Tibial nerve (tissue), 4 donors: ENCODE results near the gene NR1H4. TPM values are rescaled to one million over a fixed set of nuclear protein-coding genes. Genes with fewer than 3 reads are reported as not detected.

Experiments
- DNase-seq, 2 donors: peaks; one replicate each; pipeline ENCODE4 v3.0.0-alpha.2; 2019; ENCODE audit warnings: low spot score in 2 of 2
- H3K27ac ChIP-seq, 4 donors: fragments of 200-600 bp; sonication (generic) in 3 of 4; one replicate each; pipeline ENCODE4 v1.5.1; 2017 to 2019; ENCODE audit warnings: mild to moderate bottlenecking in 1 of 4
- H3K27me3 ChIP-seq, 2 donors: fragments of 200-600 bp; sonication (generic) in 1 of 2; one replicate each; pipeline versions ENCODE4 v1.5.1 to v1.6.0; 2017 to 2019
- H3K36me3 ChIP-seq, 3 donors: fragments of 200-600 bp; sonication (generic); one replicate each; pipeline ENCODE4 v1.5.1; 2018 to 2019
- H3K4me1 ChIP-seq, 4 donors: fragments of 200-600 bp; sonication (generic) in 3 of 4; one replicate each; pipeline ENCODE4 v1.5.1; 2017 to 2019
- H3K4me3 ChIP-seq, 4 donors: fragments of 200-600 bp; sonication (generic) in 3 of 4; one replicate each; pipeline ENCODE4 v1.5.1; 2017 to 2019; ENCODE audit warnings: mild to moderate bottlenecking in 1 of 4, moderate library complexity in 1 of 4
- H3K9me3 ChIP-seq, 4 donors: fragments of 200-600 bp; sonication (generic) in 3 of 4; one replicate each; pipeline ENCODE4 v1.5.1; 2017 to 2019
- CTCF ChIP-seq, 5 experiments: fragments of 200-600 bp in 3 of 5; fragments of 450-650 bp in 2 of 5; sonication (generic) in 3 of 5; IDR thresholded peaks; one replicate each; pipeline ENCODE4 v1.5.1; 2016 to 2019; ENCODE audit warnings: antibody characterized with exemption in 5 of 5, mild to moderate bottlenecking in 3 of 5, moderate library complexity in 2 of 5
- EP300 ChIP-seq, 2 donors: sonication (generic); formaldehyde crosslinking; IDR thresholded peaks; one replicate each; pipeline ENCODE4 v1.6.1; 2017; ENCODE audit warnings: antibody characterized with exemption in 2 of 2, mild to moderate bottlenecking in 1 of 2
- POLR2A ChIP-seq, 2 donors: fragments of 450-650 bp; IDR thresholded peaks; one replicate each; pipeline ENCODE4 v1.6.1; 2017; ENCODE audit warnings: antibody characterized with exemption in 2 of 2, mild to moderate bottlenecking in 2 of 2, moderate library complexity in 2 of 2
- WGBS, 2 donors: methylation state at CpG; one replicate each; pipeline ENCODE4 v1.1.5; 2018; 5-methylcytosine and 5-hydroxymethylcytosine counted together
- total RNA-seq, 4 donors: library from RNA; depleted of rRNA; stranded (reverse); fragments of >200 nt; gene quantifications; one replicate each; pipeline ENCODE4 v1.1.0, GENCODE V29; 2016

NR1H4 gene
- total RNA-seq, 4 donors from 2014 or later: not detected

- 29 to 34% methylated on average over 3 of the region's 3 CpGs for WGBS, 2 donors
- TF ChIP-seq CTCF (IDR thresholded peaks at IDR 0.05) (no peak), POLR2A (IDR thresholded peaks at IDR 0.05) (no peak), EP300 (IDR thresholded peaks at IDR 0.05) (no peak)
- DNase-seq: no peak
Observed at GRCh38 chr12:100489251-100489820, 15.7 kb downstream of the NR1H4 start.

GRCh38 chr12:100490056-100490455 is 16.4 kb downstream of the NR1H4 start:
- Histone ChIP-seq H3K27ac (peak overlapping the region in 2 of 4 donors; percentile 26 to 27), H3K4me3 (no peak overlapping the region), H3K36me3 (no peaks in the 10 kb centered on the region), H3K9me3 (no peaks in the 10 kb centered on the region), H3K27me3 (no peaks in the 10 kb centered on the region), H3K4me1 (peaks cover 0 to 13% (median 4%) of the 10 kb centered on the region in 4 donors)
- DNase-seq: no peak
- WGBS, 2 donors: 27 to 54% methylated on average over 1 of the region's 1 CpG
- TF ChIP-seq CTCF (IDR thresholded peaks at IDR 0.05) (no peak), POLR2A (IDR thresholded peaks at IDR 0.05) (no peak), EP300 (IDR thresholded peaks at IDR 0.05) (no peak)

More at GRCh38 chr12:100489251-100489820, 15.7 kb downstream of the NR1H4 start:
- Histone ChIP-seq H3K9me3 (no peaks in the 10 kb centered on the region), H3K4me3 (no peak overlapping the region), H3K27ac (peak overlapping the region in 2 of 4 donors; percentile 26 to 27), H3K27me3 (no peaks in the 10 kb centered on the region), H3K4me1 (peaks cover 0 to 13% (median 4%) of the 10 kb centered on the region in 4 donors), H3K36me3 (no peaks in the 10 kb centered on the region)

GRCh38 chr12:100491104-100491503 is 17.4 kb downstream of the NR1H4 start:
- Histone ChIP-seq H3K4me3 (no peak overlapping the region), H3K9me3 (no peaks in the 10 kb centered on the region), H3K27me3 (no peaks in the 10 kb centered on the region), H3K27ac (no peak overlapping the region), H3K4me1 (peaks cover 0 to 13% (median 4%) of the 10 kb centered on the region in 4 donors), H3K36me3 (no peaks in the 10 kb centered on the region)
- DNase-seq: no peak
- WGBS, 2 donors: 72 to 78% methylated on average over 4 of the region's 4 CpGs
- TF ChIP-seq CTCF (IDR thresholded peaks at IDR 0.05): no peak
- TF ChIP-seq POLR2A (IDR thresholded peaks at IDR 0.05): no peak
- TF ChIP-seq EP300 (IDR thresholded peaks at IDR 0.05): no peak

GRCh38 chr12:100493396-100494012 is 19.8 kb downstream of the NR1H4 start:
- 78 to 85% methylated on average over 6 of the region's 6 CpGs for WGBS, 2 donors
- no peaks in the 10 kb centered on the region for H3K9me3 ChIP-seq
- no peak for TF ChIP-seq CTCF (IDR thresholded peaks at IDR 0.05)
- no peak for TF ChIP-seq EP300 (IDR thresholded peaks at IDR 0.05)
- no peak for TF ChIP-seq POLR2A (IDR thresholded peaks at IDR 0.05)

GRCh38 chr12:100494026-100494425 is 20.4 kb downstream of the NR1H4 start:
- peaks cover 0 to 10% (median 4%) of the 10 kb centered on the region in 4 donors for H3K4me1 ChIP-seq
- TF ChIP-seq EP300 (IDR thresholded peaks at IDR 0.05): no peak
- TF ChIP-seq POLR2A (IDR thresholded peaks at IDR 0.05): no peak
- TF ChIP-seq CTCF (IDR thresholded peaks at IDR 0.05): no peak
- H3K27me3 ChIP-seq: no peaks in the 10 kb centered on the region
- 93 to 95% methylated on average over 2 of the region's 2 CpGs for WGBS, 2 donors
- H3K9me3 ChIP-seq: no peaks in the 10 kb centered on the region
- no peak overlapping the region for H3K27ac ChIP-seq
- H3K36me3 ChIP-seq: no peaks in the 10 kb centered on the region
- DNase-seq: no peak
- no peak overlapping the region for H3K4me3 ChIP-seq

More at GRCh38 chr12:100493396-100494012, 19.8 kb downstream of the NR1H4 start:
- no peaks in the 10 kb centered on the region for H3K36me3 ChIP-seq
- DNase-seq: no peak
- peaks cover 0 to 13% (median 4%) of the 10 kb centered on the region in 4 donors for H3K4me1 ChIP-seq
- H3K27ac ChIP-seq: no peak overlapping the region
- H3K27me3 ChIP-seq: no peaks in the 10 kb centered on the region
- no peak overlapping the region for H3K4me3 ChIP-seq
